Epithelial cell of alveolus of lung (primary cell): ENCODE data around the gene C17orf50. TPM values are rescaled to one million over a fixed set of nuclear protein-coding genes. Genes with fewer than 3 reads are reported as not detected.

Experiments used
- total RNA-seq: library from RNA; depleted of rRNA; stranded (reverse); fragments of >200 nt; gene quantifications from 2 replicates; pipeline ENCODE4 v1.2.1, GENCODE V29; 2015

C17orf50 gene
- total RNA-seq = not detected in 2 replicates

DNA sequence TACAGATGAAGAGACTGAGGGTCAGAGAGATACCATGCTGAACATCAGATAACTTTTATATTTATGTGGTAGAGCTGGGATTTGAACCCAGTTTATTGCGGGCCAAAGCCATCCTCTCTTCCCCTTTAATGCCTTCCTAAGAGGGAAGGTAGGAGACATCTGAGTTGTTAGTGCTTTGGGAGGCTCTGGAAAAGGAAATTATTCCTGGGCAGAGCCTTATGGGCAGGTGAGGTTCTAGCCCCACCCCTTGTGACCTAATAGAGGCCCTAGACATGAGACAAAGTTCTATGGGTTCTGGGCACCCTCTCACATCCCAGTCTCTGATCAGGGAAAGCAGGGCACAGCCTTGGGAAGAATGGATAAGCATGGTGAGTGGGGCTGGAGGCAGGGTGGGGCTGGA is at the start of gene C17orf50:
Gene C17orf50, plus strand, starts transcription at position 301 of the 400 bp plus-strand sequence. Its CDS starts 55 bp downstream, at position 356.

DNA sequence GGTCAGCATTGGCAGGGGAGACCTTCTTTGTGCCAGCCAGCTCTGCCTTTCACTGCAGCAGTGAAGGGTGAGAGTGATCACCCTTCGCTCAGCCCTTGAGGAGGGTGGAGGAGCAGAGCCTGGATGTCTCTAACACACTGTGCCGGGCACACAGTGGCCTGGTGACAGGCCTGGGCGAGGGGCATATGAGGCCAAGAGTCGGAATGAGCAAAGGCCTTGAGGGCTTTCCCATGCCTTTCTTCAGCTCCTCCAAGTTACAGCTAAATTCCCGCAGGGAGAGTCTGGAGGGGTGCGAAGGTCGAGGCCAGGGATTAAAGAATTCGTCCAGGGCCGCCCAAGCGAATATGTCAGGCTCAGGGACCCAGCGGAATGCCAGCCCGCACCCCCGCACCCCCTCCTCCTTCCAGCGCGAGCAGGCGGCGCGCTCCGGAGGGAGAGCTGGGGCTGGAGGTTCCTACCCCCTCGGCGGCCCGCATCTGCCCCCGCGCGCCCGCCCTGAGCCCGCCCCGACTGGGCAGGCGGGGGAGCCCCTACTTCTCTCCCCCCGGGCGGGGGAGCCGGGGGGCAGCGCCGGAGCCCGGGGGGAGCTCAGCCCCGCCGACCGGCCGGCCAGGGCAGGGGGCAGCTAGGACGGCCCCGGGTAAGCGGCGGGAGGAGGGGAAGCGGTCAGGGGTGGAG is 29.3 kb upstream of the C17orf50 start, which contains the start of gene RASL10B:
Gene RASL10B, plus strand, starts transcription at position 401 of the 678 bp plus-strand sequence. CDS start 3,546 bp downstream, outside the sequence.

GRCh38 chr17:35752945-35753764 is 7.5 kb upstream of the C17orf50 start, which contains the start of gene GAS2L2:
Gene GAS2L2, minus strand, starts transcription at chr17:35753239. Its CDS starts 389 bp downstream, at chr17:35752850.

GRCh38 chr17:35795007-35795870 is 34.6 kb downstream of the C17orf50 start, which contains the start of gene MMP28:
Gene MMP28, minus strand, starts transcription at chr17:35795641. Its CDS starts 264 bp downstream, at chr17:35795377.

GRCh38 chr17:35808962-35809854 is 48.5 kb downstream of the C17orf50 start, which contains the start of gene TAF15:
Gene TAF15, plus strand, starts transcription at chr17:35809484. Its CDS starts 86 bp downstream, at chr17:35809570.

Other genes starting within 250 kb of the C17orf50 start
- 0.13 TPM in 1 of 2 replicates, not detected in the other for gene SLFN12L, start 223.2 kb upstream of the C17orf50 start, total RNA-seq
- not detected in 2 replicates for gene SLFN14, start 200.1 kb upstream of the C17orf50 start, total RNA-seq
- gene PEX12, start 182.3 kb upstream of the C17orf50 start, total RNA-seq = 4.7 and 6.7 TPM in 2 replicates
- 80.9 and 86.1 TPM in 2 replicates for gene AP2B1, start 173.6 kb upstream of the C17orf50 start, total RNA-seq
- 4.0 and 11.3 TPM in 2 replicates for gene RASL10B, start 29.2 kb upstream of the C17orf50 start, total RNA-seq
- gene GAS2L2, start 7.6 kb upstream of the C17orf50 start, total RNA-seq = not detected in 2 replicates
- 0.13 TPM in 1 of 2 replicates, not detected in the other for gene MMP28, start 34.8 kb downstream of the C17orf50 start, total RNA-seq
- gene TAF15, start 48.6 kb downstream of the C17orf50 start, total RNA-seq = 25.0 and 40.4 TPM in 2 replicates
- not detected in 2 replicates for gene HEATR9, start 108.0 kb downstream of the C17orf50 start, total RNA-seq
- 0.52 TPM in 1 of 2 replicates, not detected in the other for gene CCL5, start 119.5 kb downstream of the C17orf50 start, total RNA-seq
- 0.13 and 0.80 TPM in 2 replicates for gene RDM1, start 169.9 kb downstream of the C17orf50 start, total RNA-seq
- not detected in 2 replicates for gene LYZL6, start 182.8 kb downstream of the C17orf50 start, total RNA-seq
- gene CCL16, start 220.6 kb downstream of the C17orf50 start, total RNA-seq = not detected in 2 replicates
- not detected in 2 replicates for gene CCL14, start 225.8 kb downstream of the C17orf50 start, total RNA-seq
- not detected in 2 replicates for gene CCL15, start 240.7 kb downstream of the C17orf50 start, total RNA-seq